Activated CD8-positive, alpha-beta memory T cell treated with anti-CD3 and anti-CD28 coated beads, Interleukin-2, amount 50 U/mL, for 24 hours (primary cell): ENCODE measurements around the gene PLGRKT.

ENCODE experiments used
- DNase-seq: peaks from one replicate; pipeline ENCODE4 v3.0.0-alpha.2; 2020; ENCODE audit errors: extremely low read depth

The PLGRKT gene

DNA sequence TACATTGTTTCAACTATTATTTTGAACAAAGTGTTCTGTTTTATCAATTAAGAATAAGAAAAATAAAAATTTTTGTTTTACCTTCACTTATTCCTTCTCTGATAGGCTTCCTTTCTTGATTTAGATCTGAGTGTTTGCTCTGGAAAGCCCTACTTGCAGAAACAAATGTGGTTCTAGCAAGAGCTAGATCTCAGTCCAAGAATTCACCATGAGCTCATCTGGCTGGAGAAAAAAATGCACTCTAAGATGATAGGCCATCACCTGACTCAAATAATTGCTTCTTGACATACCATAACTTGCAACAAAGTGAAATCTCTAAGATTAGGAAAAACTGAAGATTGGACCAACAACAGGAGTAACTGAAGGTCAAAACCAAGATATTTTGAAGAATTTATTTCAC, 126.9 kb downstream of the PLGRKT start:
- DNase-seq, result no peak
